GM18507 (cell line): ENCODE measurements around the gene DSCAM.

ENCODE experiments used
- DNase-seq: peaks from one replicate; pipeline ENCODE4 v3.0.0; 2011; ENCODE audit warnings: low read depth; ENCODE audit not compliant: insufficient read length; ENCODE audit errors: extremely low spot score
- FAIRE-seq: peaks from 2 replicates; lab custom pipeline; 2011; peaks lifted over from hg19 to GRCh38; lab: Jason Lieb, UNC

Gene DSCAM

DNA sequence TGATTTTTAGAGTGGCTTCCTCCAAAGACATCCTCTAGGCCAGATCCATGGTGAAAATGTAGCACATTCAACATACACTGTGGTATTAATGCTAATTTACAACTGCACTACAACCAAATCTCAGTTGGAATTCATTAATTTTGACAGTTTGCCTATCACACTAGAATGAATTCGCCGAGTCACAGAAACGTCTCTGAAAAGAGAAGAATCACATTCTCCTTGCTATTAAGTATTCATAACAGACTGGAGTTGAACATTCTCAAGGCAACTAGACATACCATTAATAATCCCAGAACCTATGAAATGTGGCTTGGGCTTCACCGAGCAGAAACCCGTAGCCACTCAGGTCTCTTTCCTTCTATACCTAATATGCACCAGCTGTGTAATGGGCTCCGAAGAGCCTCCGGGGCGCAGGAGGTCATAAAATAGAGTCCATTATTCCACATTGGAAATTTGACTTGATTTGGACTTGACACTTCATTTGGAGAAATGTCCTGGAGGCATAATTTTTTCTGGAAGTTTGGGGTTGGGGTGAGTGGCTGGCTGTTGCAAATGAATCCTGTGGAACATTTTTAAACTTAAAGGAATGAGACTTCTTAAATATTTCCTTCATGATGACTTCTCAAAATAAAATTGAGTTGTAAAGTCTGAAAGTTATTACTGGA is 117.1 kb downstream of the DSCAM start:
- DNase-seq, result no peak
- no peak for FAIRE-seq

GRCh38 chr21:40723966-40724365 is 123.0 kb downstream of the DSCAM start:
- no peak for FAIRE-seq
- no peak for DNase-seq

GRCh38 chr21:40723317-40723716 is 123.6 kb downstream of the DSCAM start:
- FAIRE-seq (no peak), DNase-seq (no peak)

DNA sequence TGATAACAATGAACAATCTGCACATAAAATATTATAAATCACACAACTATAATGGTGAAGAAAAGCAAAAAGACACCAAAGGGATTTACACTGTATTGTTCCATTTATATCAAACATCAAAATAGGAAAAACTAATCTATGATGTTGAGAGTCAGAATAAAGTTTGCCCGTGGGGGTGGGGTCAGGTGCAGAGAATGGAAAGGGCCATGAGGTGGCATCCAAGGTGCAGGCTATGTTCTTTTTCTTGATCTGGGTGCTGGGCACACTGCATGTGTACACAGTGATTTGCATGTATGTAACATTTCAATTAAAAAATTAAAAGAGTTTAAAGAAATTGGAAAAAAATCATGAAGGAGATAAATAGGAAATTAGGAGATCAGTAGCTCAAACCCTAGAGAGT is 127.3 kb downstream of the DSCAM start:
- FAIRE-seq (no peak), DNase-seq (no peak)

- FAIRE-seq, result no peak
- DNase-seq, result no peak
Measured at GRCh38 chr21:40717028-40717427, 129.9 kb downstream of the DSCAM start.

- no peak for DNase-seq
- no peak for FAIRE-seq
Measured at GRCh38 chr21:40714536-40714935, 132.4 kb downstream of the DSCAM start.

DNA sequence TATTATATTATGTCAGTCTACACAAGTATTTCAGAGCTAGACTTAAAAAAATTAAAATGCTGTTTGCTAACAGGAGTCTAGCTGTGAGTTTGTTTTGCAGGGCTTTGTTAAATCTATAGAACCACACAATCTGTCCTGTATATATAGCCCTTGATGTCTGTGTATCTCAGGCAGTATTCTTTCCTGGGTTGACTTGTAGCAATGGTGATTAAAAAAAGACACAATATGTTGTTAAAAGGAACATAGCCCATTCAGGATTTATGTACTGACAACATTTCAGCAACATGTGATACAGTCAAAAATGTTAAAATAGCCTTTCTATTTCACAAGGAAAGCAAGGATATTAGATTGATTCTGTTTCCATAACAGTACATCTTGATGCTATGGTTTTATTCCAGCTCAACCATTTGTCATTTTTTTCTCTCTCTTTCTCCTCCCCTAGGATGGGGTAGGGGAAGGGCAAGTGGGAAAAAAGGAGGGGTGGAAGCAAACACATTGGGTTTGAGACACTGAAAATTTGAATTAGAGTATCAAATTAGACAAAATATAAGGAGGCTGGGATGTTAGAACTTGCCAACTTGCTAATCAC is 139.2 kb downstream of the DSCAM start:
- FAIRE-seq, result no peak
- DNase-seq, result no peak

DNA sequence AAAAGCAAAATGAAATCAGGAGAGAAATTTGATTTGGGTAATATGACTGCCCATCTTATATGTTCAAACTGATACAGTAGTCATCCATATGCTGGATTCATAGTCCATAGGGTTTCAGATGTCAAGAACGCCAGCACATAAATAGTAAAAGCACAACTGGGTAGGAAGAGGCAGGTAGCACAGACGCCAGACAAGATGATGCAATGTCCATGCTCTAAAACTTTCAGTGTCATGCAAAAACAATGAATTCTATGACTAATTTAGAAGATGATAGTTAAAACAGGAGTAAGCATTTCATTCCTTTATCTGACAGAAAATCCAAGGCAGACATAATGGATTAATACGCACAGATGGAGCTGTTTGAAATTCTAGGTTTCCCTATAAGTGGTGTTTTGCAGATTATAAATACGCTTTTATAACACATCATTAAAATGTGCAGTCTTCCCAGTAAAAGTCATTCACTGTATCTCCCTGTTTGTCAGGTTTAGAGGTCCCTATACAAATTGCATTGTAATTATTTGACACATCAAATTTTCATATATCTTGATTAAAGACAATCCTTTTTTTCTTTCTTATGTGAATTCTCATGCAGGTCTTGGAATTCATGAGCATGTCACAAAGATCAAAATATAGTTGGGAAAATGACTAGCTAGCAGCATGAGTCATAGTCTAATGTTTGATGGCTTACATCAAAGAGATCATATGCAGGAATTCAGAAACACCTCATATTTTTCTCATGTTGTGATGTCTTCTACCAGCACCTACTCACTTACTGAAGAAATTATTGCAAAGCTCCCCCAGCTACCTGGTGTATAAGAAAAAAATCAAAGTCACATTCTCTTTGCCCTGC is 139.9 kb downstream of the DSCAM start:
- FAIRE-seq (no peak), DNase-seq (no peak)

- FAIRE-seq (no peak), DNase-seq (no peak)
Measured at GRCh38 chr21:40706176-40706575, 140.8 kb downstream of the DSCAM start.

- FAIRE-seq (no peak), DNase-seq (no peak)
Measured at GRCh38 chr21:40704141-40704540, 142.8 kb downstream of the DSCAM start.

DNA sequence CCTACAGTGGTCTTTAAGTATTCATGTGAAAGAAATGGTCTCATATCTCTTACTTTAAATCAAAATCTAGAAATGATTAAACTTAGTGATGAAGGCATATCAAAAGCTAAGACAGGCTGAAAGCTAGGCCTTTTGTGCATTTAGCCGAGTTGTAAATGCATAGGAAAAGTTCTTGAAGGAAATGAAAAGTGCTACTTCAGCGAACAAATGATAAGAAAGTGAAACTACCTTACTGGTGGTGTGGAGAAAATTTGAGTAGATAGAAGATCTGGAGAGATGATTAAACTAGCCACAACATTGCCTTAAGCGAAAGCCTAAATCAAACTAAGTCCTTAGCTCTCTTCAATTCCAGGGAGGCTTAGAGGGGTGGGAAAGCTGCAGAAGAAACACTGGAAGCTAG is 147.6 kb downstream of the DSCAM start:
- FAIRE-seq, result no peak
- DNase-seq, result no peak

GRCh38 chr21:40696246-40696645 is 150.7 kb downstream of the DSCAM start:
- DNase-seq (no peak), FAIRE-seq (no peak)

GRCh38 chr21:40689840-40690360 is 157.1 kb downstream of the DSCAM start:
- FAIRE-seq, result no peak
- no peak for DNase-seq

GRCh38 chr21:40689217-40689616 is 157.7 kb downstream of the DSCAM start:
- DNase-seq, result no peak
- FAIRE-seq, result no peak

- no peak for FAIRE-seq
Measured at GRCh38 chr21:40688106-40688864, 158.7 kb downstream of the DSCAM start.

GRCh38 chr21:40687625-40688024 is 159.3 kb downstream of the DSCAM start:
- DNase-seq, result no peak
- no peak for FAIRE-seq

More at GRCh38 chr21:40688106-40688864, 158.7 kb downstream of the DSCAM start:
- DNase-seq, result no peak

DNA sequence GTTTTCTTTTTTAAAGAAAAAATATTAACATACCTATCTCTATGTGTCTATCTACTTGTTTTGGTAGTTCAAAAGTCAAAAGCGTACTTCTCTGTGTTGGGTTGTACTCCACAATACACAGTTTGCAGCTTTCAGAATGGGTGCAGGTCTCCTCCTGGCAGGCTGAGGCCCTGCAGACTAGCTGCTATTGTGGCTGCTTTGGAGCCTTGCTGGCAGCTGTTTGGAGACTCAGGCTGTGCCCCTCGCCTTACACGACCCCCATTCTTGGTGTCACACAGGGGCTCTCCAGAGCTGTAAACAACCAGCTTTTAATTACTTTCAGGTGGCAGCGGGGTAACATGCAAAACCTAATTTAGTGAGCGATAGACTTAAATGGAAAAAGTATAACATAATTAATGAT is 160.4 kb downstream of the DSCAM start:
- FAIRE-seq (no peak), DNase-seq (no peak)

DNA sequence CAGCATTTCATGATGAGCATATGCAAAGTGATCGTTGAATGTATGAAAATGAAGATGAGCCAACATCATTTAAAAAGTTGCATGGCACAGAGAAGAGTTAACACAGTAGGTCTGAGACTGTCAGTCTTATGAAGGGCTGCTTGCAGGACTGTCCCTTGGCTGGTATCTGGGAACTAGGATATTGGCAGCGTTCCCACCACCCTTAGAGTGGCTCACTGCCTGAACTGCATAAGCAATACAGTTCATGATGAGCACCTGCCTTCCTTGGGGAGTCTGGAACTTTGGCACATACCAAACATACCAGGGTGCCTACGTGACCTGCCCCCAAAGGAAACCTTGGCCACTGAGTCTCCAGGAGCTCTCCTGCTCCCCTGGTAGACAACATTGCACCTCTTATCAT is 161.8 kb downstream of the DSCAM start:
- DNase-seq, result no peak
- no peak for FAIRE-seq

DNA sequence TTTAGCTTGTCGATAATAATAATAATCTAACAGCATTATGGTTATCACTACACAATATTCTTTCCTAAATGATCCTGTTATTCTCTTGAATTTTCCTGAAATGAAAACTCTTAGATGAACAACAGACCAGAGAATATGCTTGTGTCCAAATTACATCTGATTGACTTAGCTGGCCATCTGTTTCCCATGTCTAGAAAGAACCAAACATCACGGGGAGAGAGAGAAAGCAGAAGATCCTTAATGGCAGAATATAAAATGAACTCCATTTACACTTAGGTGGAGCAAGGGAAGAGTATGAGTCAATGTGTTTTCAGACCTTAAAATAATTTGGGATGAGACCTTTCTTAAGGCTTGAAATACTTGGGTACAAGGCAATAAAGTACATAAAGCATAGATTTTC is 162.2 kb downstream of the DSCAM start:
- no peak for FAIRE-seq
- no peak for DNase-seq

- FAIRE-seq (no peak), DNase-seq (no peak)
Measured at GRCh38 chr21:40683349-40683748, 163.6 kb downstream of the DSCAM start.
